WTC11 (cell line): Measurements from ENCODE around the gene AQP3. TPM values are rescaled to one million over a fixed set of nuclear protein-coding genes. Genes with fewer than 3 reads are reported as not detected.

Experiments used
- ATAC-seq: fragments of 200-7000 bp; cut with Tn5 transposase; 2 replicates; pipeline ENCODE4 v1.10.0; 2021; ENCODE audit warnings: mild to moderate bottlenecking, moderate library complexity
- CTCF ChIA-PET: fragments of 300-600 bp; sonication (Branson Sonifier 250); formaldehyde crosslinking; loops from one replicate; lab custom pipeline; 2021; ENCODE audit warnings: antibody characterized with exemption; lab: Charles Lee
- POLR2A ChIA-PET: fragments of 350-600 bp; sonication (Branson Sonifier 250); formaldehyde crosslinking; loops from one replicate; lab custom pipeline; 2021; ENCODE audit warnings: antibody characterized with exemption; lab: Charles Lee
- DNase-seq: peaks from one replicate; pipeline ENCODE4 v3.0.0; 2021; ENCODE audit warnings: low spot score
- H3K27ac Mint-ChIP-seq: 2 replicates; pipeline ENCODE4 v1.8.0; 2021; ENCODE audit warnings: mixed read lengths
- H3K27me3 Mint-ChIP-seq: 2 replicates; pipeline ENCODE4 v1.8.0; 2021; ENCODE audit warnings: low read depth, mild to moderate bottlenecking, moderate library complexity, mixed read lengths
- H3K36me3 Mint-ChIP-seq: 2 replicates; pipeline ENCODE4 v1.8.0; 2021; ENCODE audit warnings: mixed read lengths
- H3K4me1 Mint-ChIP-seq: 2 replicates; pipeline ENCODE4 v1.8.0; 2022; ENCODE audit warnings: mixed read lengths
- H3K4me3 Mint-ChIP-seq: 2 replicates; pipeline ENCODE4 v1.8.0; 2021; ENCODE audit warnings: mild to moderate bottlenecking, moderate library complexity, mixed read lengths
- H3K9me3 Mint-ChIP-seq: 2 replicates; pipeline ENCODE4 v1.8.0; 2021; ENCODE audit warnings: mixed read lengths
- CTCF ChIP-seq: fragments of 200-600 bp; IDR thresholded peaks from 2 replicates; pipeline ENCODE4 v1.8.0; 2022; ENCODE audit warnings: antibody characterized with exemption
- E2F5 ChIP-seq: sonication (generic); formaldehyde crosslinking; IDR thresholded peaks from 2 replicates; pipeline ENCODE4 v1.8.1; 2022; ENCODE audit warnings: mild to moderate bottlenecking, moderate library complexity, missing genetic modification reagents
- FOXP1 ChIP-seq: sonication (generic); formaldehyde crosslinking; IDR thresholded peaks from 2 replicates; pipeline ENCODE4 v1.8.0; 2022; ENCODE audit warnings: missing genetic modification reagents, mild to moderate bottlenecking, moderate library complexity, borderline replicate concordance
- GABPB1 ChIP-seq: sonication (generic); formaldehyde crosslinking; IDR thresholded peaks from 2 replicates; pipeline ENCODE4 v1.8.1; 2023; ENCODE audit warnings: mild to moderate bottlenecking, missing genetic modification reagents
- GRHL2 ChIP-seq: fragments of 250-450 bp; sonication (Bioruptor Pico); IDR thresholded peaks from 2 replicates; pipeline ENCODE4 v1.8.0; 2022; ENCODE audit warnings: mild to moderate bottlenecking, moderate library complexity; ENCODE audit not compliant: insufficient replicate concordance, severe bottlenecking
- GTF2I ChIP-seq: fragments of 250-450 bp; sonication (Bioruptor Pico); conservative IDR thresholded peaks from 2 replicates; pipeline ENCODE4 v1.4.0; 2021; ENCODE audit warnings: mild to moderate bottlenecking
- IRF1 ChIP-seq: sonication (generic); formaldehyde crosslinking; IDR thresholded peaks from 2 replicates; pipeline ENCODE4 v1.8.0; 2023; ENCODE audit warnings: missing genetic modification reagents
- IRF2 ChIP-seq: sonication (generic); formaldehyde crosslinking; IDR thresholded peaks from 2 replicates; pipeline ENCODE4 v1.8.0; 2022; ENCODE audit warnings: low read depth, missing genetic modification reagents, borderline replicate concordance
- JUN ChIP-seq: sonication (generic); formaldehyde crosslinking; IDR thresholded peaks from 2 replicates; pipeline ENCODE4 v1.8.0; 2023; ENCODE audit warnings: mild to moderate bottlenecking, missing genetic modification reagents
- MXD4 ChIP-seq: fragments of 250-450 bp; sonication (Bioruptor Pico); IDR thresholded peaks from 2 replicates; pipeline ENCODE4 v1.8.0; 2021; ENCODE audit warnings: mild to moderate bottlenecking, moderate library complexity, borderline replicate concordance
- MYBL2 ChIP-seq: sonication (generic); formaldehyde crosslinking; IDR thresholded peaks from 2 replicates; pipeline ENCODE4 v1.8.1; 2023; ENCODE audit warnings: mild to moderate bottlenecking, moderate library complexity, missing genetic modification reagents
- NR2C2 ChIP-seq: sonication (generic); formaldehyde crosslinking; IDR thresholded peaks from 2 replicates; pipeline ENCODE4 v1.8.0; 2022; ENCODE audit warnings: mild to moderate bottlenecking, missing genetic modification reagents
- NR3C1 ChIP-seq: sonication (generic); formaldehyde crosslinking; conservative IDR thresholded peaks from 2 replicates; pipeline ENCODE4 v1.8.1; 2023; ENCODE audit warnings: low read depth, mild to moderate bottlenecking, missing genetic modification reagents
- OVOL2 ChIP-seq: fragments of 250-450 bp; sonication (Bioruptor Pico); IDR thresholded peaks from 2 replicates; pipeline ENCODE4 v1.9.0; 2021; ENCODE audit warnings: mild to moderate bottlenecking, borderline replicate concordance
- PRDM15 ChIP-seq: sonication (generic); formaldehyde crosslinking; IDR thresholded peaks from 2 replicates; pipeline ENCODE4 v1.8.0; 2022; ENCODE audit warnings: missing genetic modification reagents
- PREB ChIP-seq: sonication (generic); formaldehyde crosslinking; IDR thresholded peaks from 2 replicates; pipeline ENCODE4 v1.8.1; 2022; ENCODE audit warnings: mild to moderate bottlenecking, missing genetic modification reagents, moderate library complexity, borderline replicate concordance
- SOX15 ChIP-seq: fragments of 250-450 bp; sonication (Bioruptor Pico); IDR thresholded peaks from 2 replicates; pipeline ENCODE4 v1.9.0; 2021; ENCODE audit warnings: mild to moderate bottlenecking
- SP1 ChIP-seq: sonication (generic); formaldehyde crosslinking; conservative IDR thresholded peaks from 2 replicates; pipeline ENCODE4 v1.8.1; 2022; ENCODE audit warnings: missing genetic modification reagents
- TP53 ChIP-seq: sonication (generic); formaldehyde crosslinking; IDR thresholded peaks from 2 replicates; pipeline ENCODE4 v1.8.1; 2023; ENCODE audit warnings: mild to moderate bottlenecking, missing genetic modification reagents
- ZBTB43 ChIP-seq: sonication (generic); formaldehyde crosslinking; IDR thresholded peaks from 2 replicates; pipeline ENCODE4 v1.8.1; 2023; ENCODE audit warnings: mild to moderate bottlenecking, missing genetic modification reagents
- ZNF219 ChIP-seq: sonication (generic); formaldehyde crosslinking; IDR thresholded peaks from 2 replicates; pipeline ENCODE4 v1.8.0; 2023; ENCODE audit warnings: missing genetic modification reagents, mild to moderate bottlenecking, borderline replicate concordance
- ZNF232 ChIP-seq: sonication (generic); formaldehyde crosslinking; IDR thresholded peaks from 2 replicates; pipeline ENCODE4 v1.8.0; 2022; ENCODE audit warnings: mild to moderate bottlenecking, missing genetic modification reagents
- ZNF671 ChIP-seq: fragments of 250-450 bp; sonication (Bioruptor Pico); IDR thresholded peaks from 2 replicates; pipeline ENCODE4 v1.8.0; 2021; ENCODE audit warnings: mild to moderate bottlenecking
- total RNA-seq: library from RNA; stranded (reverse); gene quantifications from 3 replicates; pipeline ENCODE4 v1.2.3, GENCODE V29; 2021

AQP3 gene
- total RNA-seq, 1 experiment from 2014 or later = 3.0 TPM

GRCh38 chr9:33467526-33467925, 20.1 kb upstream of the AQP3 start:
- ATAC-seq (no peak), DNase-seq (no peak)
- ChIA-PET POLR2A (interaction anchor here (0.5 to 1.5 kb wide), 2 partner anchors 92 to 600 kb away, joined by 3 to 4 read pairs; no protein-coding TSS in a partner anchor), CTCF (interaction anchor here (0.9 to 2.6 kb wide), 18 partner anchors 13 to 180 kb away, joined by 3 to 76 read pairs (median 8); partner anchors contain the start of genes ANKRD18B, AQP3 and AQP7)
- Mint-ChIP-seq H3K4me1 (0 out of 2 replicates have a peak, but pooled peaks cover 4% of the 10 kb centered on the region), H3K27me3 (no peaks in the 10 kb centered on the region), H3K27ac (no peak overlapping the region), H3K9me3 (no peaks in the 10 kb centered on the region), H3K4me3 (no peak overlapping the region), H3K36me3 (peaks cover 72% of the 10 kb centered on the region)
- TF ChIP-seq FOXP1 (CRISPR knock-in tag) (no peak), JUN (no peak), TP53 (CRISPR knock-in tag) (no peak), ZNF232 (CRISPR knock-in tag) (no peak), ZNF219 (CRISPR knock-in tag) (no peak), SOX15 (CRISPR knock-in tag) (no peak), MYBL2 (CRISPR knock-in tag) (no peak), IRF1 (CRISPR knock-in tag) (no peak), PRDM15 (no peak), NR2C2 (CRISPR knock-in tag) (no peak), MXD4 (CRISPR knock-in tag) (no peak), SP1 (CRISPR knock-in tag) (no peak), GTF2I (no peak), ZBTB43 (CRISPR knock-in tag) (no peak)

- ChIA-PET CTCF (interaction anchor here (0.6 to 2.8 kb wide), 39 partner anchors 8 to 255 kb away, joined by 3 to 76 read pairs (median 5); partner anchors contain the start of genes ANKRD18B, AQP3, AQP7 and NFX1), POLR2A (interaction anchor here (1.0 to 1.5 kb wide), 2 partner anchors 85 to 91 kb away, joined by 4 to 6 read pairs; no protein-coding TSS in a partner anchor)
- Mint-ChIP-seq H3K27ac (no peak overlapping the region), H3K36me3 (peaks cover 73% of the 10 kb centered on the region), H3K9me3 (no peaks in the 10 kb centered on the region), H3K27me3 (no peaks in the 10 kb centered on the region), H3K4me1 (no peaks in the 10 kb centered on the region), H3K4me3 (no peak overlapping the region)
- TF ChIP-seq OVOL2 (CRISPR knock-in tag) (no peak), SOX15 (CRISPR knock-in tag) (no peak), E2F5 (CRISPR knock-in tag) (no peak), NR3C1 (CRISPR knock-in tag) (no peak), GRHL2 (CRISPR knock-in tag) (no peak), MXD4 (CRISPR knock-in tag) (no peak), GABPB1 (CRISPR knock-in tag) (peak; percentile 15; the same call in 1 of the 2 replicates), MYBL2 (CRISPR knock-in tag) (no peak), CTCF (peak; percentile 97), IRF2 (CRISPR knock-in tag) (no peak), PREB (no peak), ZNF671 (no peak)
- peak; percentile 93 for ATAC-seq
- DNase-seq = peak; percentile 88
Measured at GRCh38 chr9:33466565-33467495, 19.4 kb upstream of the AQP3 start.
